GM18951 (cell line): ENCODE measurements around the gene EIF2S3.
A peak's percentile ranks its signal among the peaks of the same experiment; 100 is the strongest.

ENCODE experiments used
- POLR2A ChIP-seq: IDR thresholded peaks from 4 replicates; pipeline ENCODE4 v1.6.1; 2011; ENCODE audit warnings: mild to moderate bottlenecking; ENCODE audit not compliant: insufficient read length, insufficient read depth; ENCODE audit errors: extremely low read depth
- in situ Hi-C: fragments of 300-500 bp; cut with MboI; formaldehyde crosslinking; loops from one replicate; pipeline ENCODE4 v1.12.0; 2022; ENCODE audit warnings: low sequenced_read_pairs, mixed read lengths, inconsistent platforms; ENCODE audit not compliant: unreplicated experiment

EIF2S3 gene

DNA sequence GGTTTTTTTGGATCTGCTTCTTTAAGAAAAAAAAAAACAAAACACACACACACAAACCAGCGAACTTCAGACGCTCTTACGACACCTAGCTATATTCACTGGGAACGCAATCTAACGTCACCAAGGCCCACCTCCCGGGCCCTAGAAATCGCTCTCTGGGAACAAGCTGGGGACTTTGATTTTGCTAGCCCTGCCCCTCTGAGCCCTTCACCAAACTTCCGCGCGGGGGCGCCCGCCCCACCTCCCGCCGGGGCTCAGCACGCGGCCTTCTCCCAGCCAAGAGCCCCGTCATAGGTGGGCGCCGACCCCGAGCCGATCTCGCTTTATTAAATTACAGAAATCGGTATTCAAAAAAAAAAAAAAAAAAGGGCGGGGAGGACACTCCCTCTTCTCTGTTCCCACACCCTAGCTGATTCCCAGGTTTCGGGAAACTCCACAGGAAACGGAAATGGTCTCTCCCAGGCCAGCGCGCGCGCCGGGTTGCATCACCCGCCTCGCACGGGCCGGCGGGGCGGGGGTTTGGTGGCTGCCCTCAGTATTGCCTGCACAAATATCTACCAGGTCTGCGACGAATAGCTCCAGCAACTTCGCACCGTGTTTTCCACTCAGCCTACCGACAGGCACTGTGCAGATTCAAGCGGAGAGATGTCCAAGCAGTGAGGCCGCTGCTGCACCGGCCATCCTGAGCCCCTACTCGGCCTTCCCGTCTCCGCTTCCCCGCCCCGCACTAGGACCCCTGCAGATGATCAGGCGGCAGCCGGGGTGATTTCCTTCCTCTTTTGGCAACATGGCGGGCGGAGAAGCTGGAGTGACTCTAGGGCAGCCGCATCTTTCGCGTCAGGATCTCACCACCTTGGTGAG lies at the start of gene EIF2S3:
Gene EIF2S3 (plus strand): TSS at position 775 of the 861 bp plus-strand sequence. CDS start 13 bp downstream, at position 788.
- in situ Hi-C loops = loop anchor here (25.0 kb wide), 1 partner anchor 367 kb away; no protein-coding TSS in a partner anchor
- TF ChIP-seq POLR2A = peak; percentile 88

DNA sequence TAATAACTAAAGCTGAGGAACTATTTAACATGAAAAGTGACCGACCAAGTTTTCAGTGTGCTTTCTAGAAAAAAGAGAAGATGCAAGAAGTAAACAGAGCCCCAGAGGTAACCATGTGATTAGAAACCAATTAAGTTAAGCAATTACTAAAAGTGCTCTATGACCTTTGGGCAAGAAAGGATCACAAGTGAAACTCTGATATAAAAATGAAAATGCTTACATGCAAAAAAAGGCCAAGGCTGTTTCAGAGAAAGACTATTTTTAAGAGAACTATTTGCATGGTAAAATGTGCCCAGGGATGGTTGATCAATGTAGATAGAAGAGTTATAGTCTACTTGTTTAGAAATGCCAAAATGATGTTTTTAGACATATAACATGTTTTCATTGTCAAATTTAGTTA lies 49.7 kb upstream of the EIF2S3 start:
- in situ Hi-C loops = no loop called here
- no peak for TF ChIP-seq POLR2A

DNA sequence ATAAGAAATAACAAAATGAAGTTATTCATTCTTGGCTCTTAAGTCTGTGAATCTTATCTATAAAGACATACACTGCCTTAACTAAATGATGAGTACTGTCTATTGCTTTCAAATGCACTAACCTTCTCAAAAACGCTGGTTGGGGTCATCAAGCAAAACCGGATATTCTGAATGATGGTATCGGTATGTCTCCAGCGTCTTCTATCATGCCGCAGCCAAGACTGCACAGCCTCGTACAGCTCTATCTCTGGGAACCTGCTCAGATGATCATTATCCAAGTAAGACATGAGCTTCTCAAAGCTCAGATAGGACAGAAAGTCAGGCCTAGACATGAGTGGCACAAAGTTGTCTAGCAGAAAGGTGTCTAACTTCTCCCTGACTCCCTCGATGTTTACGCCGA lies 48.9 kb upstream of the EIF2S3 start:
- no peak for TF ChIP-seq POLR2A
- in situ Hi-C loops = no loop called here

DNA sequence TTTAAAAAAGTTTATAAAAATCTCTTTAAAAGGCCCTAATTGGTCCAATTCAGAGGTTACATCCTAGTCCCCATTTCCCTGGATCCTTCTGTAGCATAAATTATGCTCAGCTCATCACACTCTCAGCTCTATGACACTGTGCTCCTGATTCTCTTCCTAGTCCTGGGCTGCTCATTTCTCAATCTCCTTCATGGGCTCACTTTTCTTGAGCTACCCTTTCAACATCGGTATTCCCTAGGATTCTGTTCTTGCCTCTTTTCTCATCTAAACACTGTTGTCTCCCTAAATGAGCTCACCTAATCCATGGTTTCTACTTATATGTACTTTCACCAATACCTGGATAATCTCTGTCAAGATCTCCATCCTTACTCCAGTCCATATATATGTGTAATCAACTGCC lies 42.5 kb upstream of the EIF2S3 start:
- TF ChIP-seq POLR2A = no peak
- in situ Hi-C loops = no loop called here

DNA sequence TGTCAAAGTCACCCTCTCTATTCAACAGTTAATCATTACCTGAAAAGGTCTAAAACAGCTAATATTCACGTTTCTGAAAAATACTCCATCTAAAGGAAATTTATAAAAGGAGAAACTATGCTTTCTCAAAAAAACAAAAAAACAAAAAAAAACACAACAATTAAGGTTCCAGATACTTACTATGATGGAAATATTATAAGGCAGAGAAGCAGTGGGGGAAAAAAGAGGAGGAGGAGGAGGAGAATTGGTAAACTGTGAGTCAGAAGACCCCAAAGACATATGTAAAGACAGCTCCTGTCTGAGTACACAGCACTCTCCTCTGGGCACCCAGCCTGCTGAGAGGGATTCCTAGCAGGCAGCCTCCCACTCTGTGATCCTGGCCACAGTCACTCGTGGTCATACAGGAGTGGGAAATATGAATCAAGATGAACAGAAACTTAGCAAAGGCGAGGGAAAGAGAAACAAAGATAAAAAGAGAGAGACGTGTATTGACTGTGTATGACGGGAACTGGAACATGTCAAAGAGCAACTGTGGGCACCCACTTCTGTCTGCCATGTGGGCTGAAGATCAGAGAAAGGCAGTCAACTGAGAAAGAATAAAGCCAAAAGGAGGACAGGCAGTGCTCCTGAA lies 40.3 kb upstream of the EIF2S3 start:
- in situ Hi-C loops = no loop called here
- TF ChIP-seq POLR2A = no peak

DNA sequence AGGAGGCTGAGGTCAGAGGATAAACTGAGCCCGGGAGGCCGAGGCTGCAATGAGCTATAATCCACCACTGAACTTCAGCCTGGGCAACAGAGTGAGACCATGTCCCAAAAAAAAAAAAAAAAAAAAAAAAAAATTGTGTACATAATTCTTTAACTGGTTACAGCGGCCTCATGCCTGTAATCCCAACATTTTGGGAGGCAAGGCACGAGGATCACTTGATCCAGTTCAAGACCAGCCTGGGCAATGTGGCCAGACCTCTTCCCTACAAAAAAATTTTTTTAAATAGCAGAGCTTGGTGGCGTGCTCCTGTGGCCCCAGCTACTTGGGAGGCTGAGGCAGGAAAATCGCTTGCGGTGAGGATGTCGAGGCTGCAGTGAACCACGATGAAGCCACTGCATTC lies 37.1 kb upstream of the EIF2S3 start:
- in situ Hi-C loops = no loop called here
- no peak for TF ChIP-seq POLR2A

DNA sequence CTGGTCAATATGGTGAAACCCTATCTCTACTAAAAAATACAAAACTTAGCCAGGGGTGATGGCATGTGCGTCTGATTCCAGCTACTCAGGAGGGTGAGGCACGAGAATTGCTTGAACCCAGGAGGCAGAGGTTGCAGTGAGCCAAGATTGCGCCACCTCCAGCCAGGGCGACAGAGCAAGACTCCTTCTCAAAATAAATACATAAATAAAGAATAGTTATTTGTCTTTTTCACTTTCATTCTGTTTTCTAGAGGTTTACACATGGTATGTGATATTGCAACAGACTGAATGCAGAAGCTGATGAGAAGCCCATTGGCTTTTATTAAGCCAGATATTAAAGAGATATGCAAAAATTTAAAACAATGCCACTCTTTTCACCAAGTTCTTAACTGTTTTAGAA lies 35.9 kb upstream of the EIF2S3 start:
- TF ChIP-seq POLR2A = no peak
- in situ Hi-C loops = no loop called here

DNA sequence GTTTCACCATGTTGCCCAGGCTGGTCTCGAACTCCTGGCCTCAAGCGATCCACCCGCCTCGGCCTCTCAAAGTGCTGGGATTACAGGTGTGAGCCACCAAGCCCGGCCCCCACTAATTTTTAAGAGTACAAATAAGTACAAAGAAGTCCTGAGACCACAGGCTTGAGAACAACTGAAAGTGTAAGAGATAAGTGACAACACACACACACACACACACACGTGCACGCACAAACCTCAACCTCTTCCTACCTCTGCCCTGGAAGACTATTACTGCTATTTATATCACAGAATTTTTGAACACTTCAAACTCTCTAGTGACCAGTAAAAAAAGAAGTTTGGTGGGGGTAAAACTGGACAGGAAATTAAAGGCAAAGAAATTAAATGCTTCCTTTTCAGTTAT lies 35.3 kb upstream of the EIF2S3 start:
- in situ Hi-C loops = no loop called here

DNA sequence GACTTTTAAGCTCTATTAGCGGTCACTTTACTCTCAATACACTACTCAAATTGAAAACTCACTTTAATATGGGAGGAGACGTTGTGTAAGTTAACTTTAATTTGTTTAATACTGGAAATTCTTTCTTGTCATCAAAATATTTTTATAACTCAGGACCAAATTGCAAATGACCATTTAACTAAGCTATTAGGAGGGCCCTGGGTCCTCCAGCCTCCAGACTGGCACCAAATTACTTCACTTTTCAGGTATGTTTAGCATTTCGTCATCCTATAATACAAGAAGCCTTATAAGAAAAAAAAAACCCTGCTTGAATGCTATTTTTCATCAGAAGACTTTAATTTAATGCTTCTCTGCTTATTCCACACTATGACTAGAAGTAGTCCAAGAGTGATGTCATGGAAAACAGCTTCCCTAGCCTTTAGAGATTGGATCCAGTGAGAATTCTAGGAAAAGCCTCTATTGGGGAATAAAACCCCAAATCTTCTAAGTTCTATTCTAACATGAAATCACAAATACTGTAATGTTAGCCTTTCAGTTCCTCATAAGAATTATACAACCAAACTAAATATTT lies 34.4 kb upstream of the EIF2S3 start:
- in situ Hi-C loops = no loop called here
- TF ChIP-seq POLR2A = no peak

More for the DNA sequence above, 35.3 kb upstream of the EIF2S3 start:
- TF ChIP-seq POLR2A = no peak

DNA sequence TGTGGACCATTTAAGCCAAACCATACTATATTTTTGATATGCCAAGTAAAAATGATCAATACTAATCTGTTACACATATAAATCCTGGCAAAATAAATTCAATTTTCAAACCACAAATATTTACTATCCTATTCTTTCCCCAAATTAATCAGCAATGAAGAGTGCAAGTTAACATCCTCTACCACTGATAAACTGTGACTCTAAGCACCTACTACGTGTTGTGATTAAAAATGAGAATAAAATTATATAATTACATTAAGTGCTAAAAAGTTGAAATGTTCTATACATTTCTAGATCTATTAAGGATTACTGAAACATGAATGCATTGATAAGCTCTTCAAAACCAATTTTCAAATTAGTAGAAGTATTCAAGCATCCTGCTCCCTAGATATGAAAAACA lies 31.2 kb upstream of the EIF2S3 start:
- in situ Hi-C loops = no loop called here
- TF ChIP-seq POLR2A = no peak

DNA sequence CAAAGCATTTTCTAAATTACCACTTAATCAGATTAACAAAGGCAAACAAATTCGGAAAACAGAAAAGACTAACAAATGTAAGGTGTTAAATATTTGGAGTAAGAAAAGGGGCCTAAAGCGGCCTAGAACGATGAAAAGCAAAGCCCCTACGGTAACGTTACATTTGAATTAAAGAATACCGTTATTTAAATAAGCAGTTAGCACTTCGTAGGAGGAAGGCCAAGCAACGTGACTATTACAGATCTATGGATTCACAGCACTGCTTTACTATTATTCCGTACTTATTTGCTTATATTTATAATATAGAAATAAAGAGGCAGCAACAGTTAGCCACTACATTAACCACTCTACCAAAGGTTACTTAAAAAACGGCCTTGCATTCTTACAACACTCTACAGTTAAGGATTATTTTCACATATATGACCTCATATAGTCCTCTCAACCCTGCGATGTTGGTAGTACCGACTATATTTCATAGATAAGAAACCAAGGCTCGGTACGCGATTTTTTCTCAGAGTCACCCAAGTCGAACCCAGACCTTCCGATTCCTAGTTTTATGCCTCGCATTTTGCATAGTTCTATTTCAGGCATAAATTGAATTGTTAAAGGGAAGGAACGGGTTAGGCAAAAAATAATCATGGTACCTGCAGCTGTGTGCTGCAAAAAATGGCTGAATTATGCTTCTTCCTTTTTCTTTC lies 30.6 kb upstream of the EIF2S3 start:
- in situ Hi-C loops = no loop called here
- no peak for TF ChIP-seq POLR2A

DNA sequence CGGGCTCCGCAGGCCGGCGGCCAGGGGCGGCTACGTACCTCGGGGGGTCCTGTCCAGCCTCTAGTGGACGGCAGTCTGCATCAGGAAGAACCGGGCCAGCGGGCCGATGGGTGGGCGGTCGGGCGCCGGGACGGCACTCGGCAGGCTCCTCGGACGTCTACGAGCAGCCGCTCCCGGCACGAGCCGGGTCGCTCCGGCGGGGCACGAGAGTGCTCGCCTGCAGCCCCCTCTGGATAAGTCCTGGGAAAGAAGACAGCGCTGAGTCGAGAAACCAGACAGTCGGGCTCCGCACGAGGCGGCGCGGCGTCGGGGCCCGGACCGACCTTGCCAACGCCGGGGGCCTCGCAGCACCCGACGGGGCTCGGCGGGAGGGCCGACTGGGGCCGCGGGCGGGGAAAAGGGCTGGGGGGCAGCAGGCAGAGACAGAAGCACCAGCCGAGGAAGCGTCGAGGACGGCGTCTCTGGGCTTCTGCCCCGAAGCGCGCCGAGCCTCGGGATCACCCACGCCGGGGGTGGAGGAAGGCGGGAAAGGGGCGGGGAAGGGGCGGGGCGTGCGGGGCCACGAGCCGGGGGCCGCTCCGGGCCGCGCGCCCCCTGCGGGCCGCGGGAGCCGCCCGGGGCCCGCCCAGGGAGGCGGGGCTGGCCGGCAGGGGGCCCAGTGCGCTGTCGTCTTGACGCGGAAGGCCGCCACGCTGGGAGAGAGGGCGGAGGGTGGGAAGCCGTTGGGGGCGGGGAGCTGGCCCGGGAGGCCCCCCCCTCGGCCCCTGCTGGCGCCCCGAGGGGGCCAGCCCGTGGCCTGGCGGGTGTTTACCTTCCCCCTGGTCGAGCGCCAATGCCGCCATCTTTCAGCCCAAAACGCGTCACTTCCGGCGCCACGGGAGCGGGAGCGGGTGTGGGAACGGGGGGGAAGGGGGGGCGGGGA lies 29.7 kb upstream of the EIF2S3 start:
- peak; percentile 95 for TF ChIP-seq POLR2A
- in situ Hi-C loops = no loop called here
